Naive thymus-derived CD8-positive, alpha-beta T cell (primary cell): Measurements from ENCODE around the gene SCN8A. TPM values are rescaled to one million over a fixed set of nuclear protein-coding genes. Genes with fewer than 3 reads are reported as not detected.

Experiments used
- ATAC-seq, 2 donors: fragments of 150-1000 bp; cut with Tn5 transposase in 1 of 2; sonication (Bioruptor Pico), chemical (Tn5 transposase) in 1 of 2; 1 replicate in 1 of 2; 2 replicates in 1 of 2; pipeline ENCODE4 v1.10.0; 2021; ENCODE audit warnings: mild to moderate bottlenecking in 2 of 2, moderate library complexity in 2 of 2
- POLR2A ChIA-PET: fragments of 350-600 bp; sonication (Branson Sonifier 250); formaldehyde crosslinking; loops from one replicate; lab custom pipeline; 2021; ENCODE audit warnings: antibody characterized with exemption; lab: Charles Lee
- DNase-seq, 10 donors: peaks; one replicate each; pipeline versions ENCODE4 v3.0.0 to v3.0.0-alpha.2; 2020 to 2022
- H3K27ac Mint-ChIP-seq, 10 donors: one replicate each; pipeline ENCODE4 v1.8.0; 2020 to 2022; ENCODE audit warnings: mild to moderate bottlenecking in 10 of 10, mixed read lengths in 10 of 10, moderate library complexity in 4 of 10, inconsistent platforms in 1 of 10
- H3K27me3 Mint-ChIP-seq, 5 donors: one replicate each; pipeline ENCODE4 v1.8.0; 2021 to 2022; ENCODE audit warnings: mixed read lengths in 5 of 5
- H3K36me3 Mint-ChIP-seq, 3 donors: one replicate each; pipeline ENCODE4 v1.8.0; 2020 to 2022; ENCODE audit warnings: mixed read lengths in 3 of 3, mild to moderate bottlenecking in 2 of 3, inconsistent platforms in 1 of 3
- H3K4me1 Mint-ChIP-seq, 4 donors: one replicate each; pipeline ENCODE4 v1.8.0; 2021 to 2022; ENCODE audit warnings: mixed read lengths in 4 of 4
- H3K4me3 Mint-ChIP-seq, 10 donors: one replicate each; pipeline ENCODE4 v1.8.0; 2020 to 2022; ENCODE audit warnings: mild to moderate bottlenecking in 10 of 10, mixed read lengths in 10 of 10, moderate library complexity in 6 of 10, inconsistent platforms in 1 of 10
- H3K9me3 Mint-ChIP-seq, 9 donors: one replicate each; pipeline ENCODE4 v1.8.0; 2020 to 2022; ENCODE audit warnings: mixed read lengths in 9 of 9, mild to moderate bottlenecking in 3 of 9, inconsistent platforms in 1 of 9, moderate library complexity in 1 of 9
- polyA plus RNA-seq, 3 donors: library from polyadenylated mRNA; unstranded; fragments of 300-500 nt; fragmentation: Illumina TruSeq; gene quantifications; one replicate each; pipeline ENCODE4 v1.2.3, GENCODE V29; 2021
- total RNA-seq, 8 experiments: library from RNA in 2 of 8; stranded (reverse) in 2 of 8; gene quantifications; one replicate each; pipeline ENCODE4 v1.2.3 and lab custom pipeline; 2021 to 2026

Gene SCN8A
- total and polyA plus RNA-seq, 5 experiments from 2014 or later, result 0.07 to 1.8 (median 0.42) TPM

- DNase-seq, result peak in 1 of 10 donors; percentile 21
- no peak for ATAC-seq
- H3K27ac Mint-ChIP-seq, result peak overlapping the region in 1 of 10 donors; percentile 43
- H3K27me3 Mint-ChIP-seq, result peaks cover 0 to 10% (median 0%) of the 10 kb centered on the region in 5 donors
- H3K36me3 Mint-ChIP-seq, result no peaks in the 10 kb centered on the region
- POLR2A ChIA-PET, result no interaction called here
- H3K4me3 Mint-ChIP-seq, result peak overlapping the region in 3 of 10 donors; percentile 16 to 63 (median 21)
- H3K9me3 Mint-ChIP-seq, result no peaks in the 10 kb centered on the region
- peaks cover 11 to 24% (median 21%) of the 10 kb centered on the region in 4 donors for H3K4me1 Mint-ChIP-seq
Observed at GRCh38 chr12:51817027-51817953, 226.3 kb downstream of the SCN8A start.

- POLR2A ChIA-PET, result no interaction called here
- no peak overlapping the region for H3K4me3 Mint-ChIP-seq
- DNase-seq (peak in 1 of 10 donors; percentile 23), ATAC-seq (no peak)
- no peaks in the 10 kb centered on the region for H3K9me3 Mint-ChIP-seq
- peaks cover 0 to 10% (median 0%) of the 10 kb centered on the region in 5 donors for H3K27me3 Mint-ChIP-seq
- peaks cover 11 to 32% (median 28%) of the 10 kb centered on the region in 4 donors for H3K4me1 Mint-ChIP-seq
- no peaks in the 10 kb centered on the region for H3K36me3 Mint-ChIP-seq
- no peak overlapping the region for H3K27ac Mint-ChIP-seq
Observed at GRCh38 chr12:51818086-51818485, 227.1 kb downstream of the SCN8A start.

DNA sequence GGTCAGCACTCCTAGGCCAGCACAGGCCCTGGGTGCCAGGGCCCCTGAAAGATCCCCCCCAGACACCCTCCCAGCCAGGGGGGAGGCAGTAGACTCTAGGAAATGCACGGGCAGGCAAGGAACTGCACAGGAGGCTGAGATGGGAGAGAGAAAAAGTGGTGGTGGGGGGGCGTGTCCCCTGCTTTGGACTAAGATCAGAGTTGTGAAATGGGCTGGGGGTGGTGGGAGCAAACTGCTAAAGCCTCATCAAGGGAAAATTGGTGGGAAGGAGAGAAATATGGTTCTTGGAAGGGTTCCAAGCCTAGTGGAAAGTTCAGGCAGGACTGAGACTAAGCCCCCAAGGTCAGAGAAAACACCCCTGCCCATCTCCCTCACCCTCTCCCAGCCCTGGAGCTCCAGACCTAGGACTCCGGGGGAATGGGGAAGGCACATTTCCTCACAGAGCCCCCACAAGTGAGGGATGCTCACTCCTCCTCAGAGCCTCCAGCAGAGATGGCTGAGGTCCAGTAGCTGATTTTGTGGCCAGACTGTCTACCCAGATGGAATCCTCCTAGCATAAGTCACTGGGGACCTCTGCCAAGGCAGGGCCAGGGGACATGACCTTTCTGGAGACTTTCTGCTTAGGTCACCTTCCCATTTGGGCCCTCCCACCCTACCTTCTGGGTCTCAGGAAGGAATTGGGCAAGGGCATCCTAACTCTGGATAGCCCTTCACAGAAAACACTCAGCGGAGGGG, 227.7 kb downstream of the SCN8A start:
- H3K27ac Mint-ChIP-seq, result peak overlapping the region in 1 of 10 donors; percentile 8
- DNase-seq, result peak in 1 of 10 donors; percentile 50
- H3K36me3 Mint-ChIP-seq, result no peaks in the 10 kb centered on the region
- no peaks in the 10 kb centered on the region for H3K9me3 Mint-ChIP-seq
- peak overlapping the region in 2 of 10 donors; percentile 30 to 51 for H3K4me3 Mint-ChIP-seq
- peaks cover 0 to 10% (median 0%) of the 10 kb centered on the region in 5 donors for H3K27me3 Mint-ChIP-seq
- peaks cover 14 to 35% (median 33%) of the 10 kb centered on the region in 4 donors for H3K4me1 Mint-ChIP-seq
- POLR2A ChIA-PET, result interaction anchor here (1.3 to 2.6 kb wide), 2 partner anchors 10 to 67 kb away, joined by 3 to 17 read pairs; no protein-coding TSS in a partner anchor
- ATAC-seq, result no peak

- POLR2A ChIA-PET, result interaction anchor here (0.7 to 2.6 kb wide), 17 partner anchors 9 to 602 kb away, joined by 3 to 17 read pairs (median 3); partner anchors contain the start of genes POU6F1 and SCN8A
Observed at GRCh38 chr12:51819736-51820525, 228.9 kb downstream of the SCN8A start.

DNA sequence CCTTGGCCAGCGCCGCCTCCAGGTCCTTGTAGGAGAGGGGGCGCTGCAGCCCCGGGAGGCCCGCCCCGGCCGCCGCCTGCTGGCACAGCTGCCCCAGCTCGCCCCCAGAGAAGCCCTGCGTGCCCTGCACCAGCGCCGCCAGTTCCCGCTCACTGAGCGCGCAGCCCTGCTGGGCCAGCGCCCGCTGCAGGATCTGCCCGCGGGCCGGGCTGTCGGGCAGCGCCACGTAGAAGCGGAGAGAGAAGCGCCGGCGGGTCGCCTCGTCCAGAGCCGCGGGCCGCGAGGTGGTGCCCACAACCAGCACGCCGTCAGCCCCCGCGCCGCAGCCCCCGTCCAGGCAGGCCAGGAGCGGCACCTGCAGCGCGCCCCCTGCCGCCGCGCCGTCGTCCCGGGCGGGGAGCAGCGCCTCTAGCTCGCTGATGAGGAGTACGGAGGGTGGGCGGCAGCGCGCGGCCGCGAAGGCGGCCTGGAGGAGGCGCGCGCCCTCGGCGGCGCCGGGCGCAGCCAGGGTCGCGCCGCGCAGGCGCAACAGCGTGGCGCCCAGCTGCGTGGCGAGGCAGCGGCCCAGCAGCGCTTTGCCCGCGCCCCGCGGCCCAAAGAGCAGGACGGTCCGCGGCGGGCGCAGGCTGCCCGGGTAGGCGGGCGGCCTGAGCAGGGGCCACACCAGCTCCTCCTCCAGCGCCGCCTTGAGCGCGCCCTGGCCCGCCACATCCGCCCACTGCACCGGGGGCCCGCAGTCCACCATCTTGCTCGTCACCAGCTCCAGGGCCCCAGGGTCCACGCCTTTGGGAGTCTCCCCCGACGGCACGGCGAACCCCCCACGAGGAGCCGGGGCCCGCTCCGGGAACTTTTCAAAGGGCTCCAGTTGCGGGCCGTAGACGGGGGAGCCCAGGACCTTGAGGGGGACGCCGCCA, 229.8 kb downstream of the SCN8A start:
- Mint-ChIP-seq H3K27me3 (peaks cover 0 to 6% (median 0%) of the 10 kb centered on the region in 5 donors), H3K4me1 (peaks cover 7 to 33% (median 28%) of the 10 kb centered on the region in 4 donors), H3K9me3 (no peaks in the 10 kb centered on the region), H3K4me3 (peak overlapping the region; percentile 63 to 84 (median 72)), H3K36me3 (no peaks in the 10 kb centered on the region), H3K27ac (peak overlapping the region in 4 of 10 donors; percentile 21 to 85 (median 48))
- DNase-seq, result peak; percentile 79 to 91 (median 84)
- POLR2A ChIA-PET, result interaction anchor here (0.7 to 2.6 kb wide), 25 partner anchors 8 to 1056 kb away, joined by 3 to 17 read pairs (median 3); partner anchors contain the start of genes ATG101, BIN2, DAZAP2 and POU6F1
- ATAC-seq, result peak; percentile 81 to 83

More at GRCh38 chr12:51819736-51820525, 228.9 kb downstream of the SCN8A start:
- ATAC-seq (no peak), DNase-seq (peak in 1 of 10 donors; percentile 49)
- Mint-ChIP-seq H3K9me3 (no peaks in the 10 kb centered on the region), H3K27ac (peak overlapping the region in 6 of 10 donors; percentile 20 to 85 (median 73)), H3K27me3 (peaks cover 0 to 10% (median 0%) of the 10 kb centered on the region in 5 donors), H3K4me3 (peak overlapping the region; percentile 62 to 84 (median 72)), H3K36me3 (no peaks in the 10 kb centered on the region), H3K4me1 (peaks cover 15 to 40% (median 36%) of the 10 kb centered on the region in 4 donors)

- Mint-ChIP-seq H3K27me3 (peaks cover 0 to 4% (median 0%) of the 10 kb centered on the region in 5 donors), H3K4me1 (peaks cover 7 to 33% (median 30%) of the 10 kb centered on the region in 4 donors), H3K27ac (peak overlapping the region in 6 of 10 donors; percentile 33 to 86 (median 62)), H3K36me3 (no peaks in the 10 kb centered on the region), H3K9me3 (no peaks in the 10 kb centered on the region), H3K4me3 (peak overlapping the region; percentile 60 to 81 (median 69))
- DNase-seq (peak in 6 of 10 donors; percentile 7 to 73 (median 34)), ATAC-seq (peak; percentile 18 to 25)
- POLR2A ChIA-PET, result interaction anchor here (0.7 to 2.6 kb wide), 17 partner anchors 8 to 1057 kb away, joined by 3 to 17 read pairs (median 4); partner anchors contain the start of genes ATG101, BIN2, DAZAP2 and POU6F1
Observed at GRCh38 chr12:51821440-51822260, 230.6 kb downstream of the SCN8A start.

DNA sequence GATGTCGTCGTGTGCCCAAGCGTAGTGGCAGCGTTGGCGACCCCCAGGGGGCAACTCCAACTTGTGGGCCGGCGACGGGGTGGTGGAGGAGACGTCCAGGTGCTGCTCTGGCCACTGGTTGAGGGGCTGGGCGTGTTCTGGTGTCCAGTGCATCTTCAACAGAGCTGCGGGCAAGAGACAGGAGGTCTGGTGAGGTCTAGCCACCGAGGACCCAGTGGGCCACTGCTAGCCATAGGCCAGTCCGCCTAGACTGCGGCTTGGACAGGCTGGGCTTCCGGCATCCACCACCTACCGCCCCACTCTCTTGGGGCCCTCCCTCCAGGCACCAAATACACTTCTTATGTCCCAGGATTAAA, 231.2 kb downstream of the SCN8A start:
- POLR2A ChIA-PET, result no interaction called here
- H3K27me3 Mint-ChIP-seq, result peaks cover 0 to 4% (median 0%) of the 10 kb centered on the region in 5 donors
- ATAC-seq, result no peak
- H3K27ac Mint-ChIP-seq, result peak overlapping the region in 9 of 10 donors; percentile 33 to 86 (median 52)
- peak overlapping the region; percentile 60 to 79 (median 68) for H3K4me3 Mint-ChIP-seq
- no peaks in the 10 kb centered on the region for H3K9me3 Mint-ChIP-seq
- H3K4me1 Mint-ChIP-seq, result peaks cover 7 to 37% (median 32%) of the 10 kb centered on the region in 4 donors
- H3K36me3 Mint-ChIP-seq, result no peaks in the 10 kb centered on the region
- peak in 1 of 10 donors; percentile 63 for DNase-seq

- Mint-ChIP-seq H3K4me1 (peaks cover 11 to 41% (median 36%) of the 10 kb centered on the region in 4 donors), H3K9me3 (no peaks in the 10 kb centered on the region), H3K27me3 (no peaks in the 10 kb centered on the region), H3K36me3 (no peaks in the 10 kb centered on the region), H3K4me3 (peak overlapping the region; percentile 1 to 79 (median 67)), H3K27ac (peak overlapping the region in 9 of 10 donors; percentile 33 to 86 (median 69))
- POLR2A ChIA-PET, result interaction anchor here (1.7 kb wide), 1 partner anchor 9 kb away, joined by 8 read pairs; no protein-coding TSS in a partner anchor
- DNase-seq (peak in 1 of 10 donors; percentile 47), ATAC-seq (no peak)
Observed at GRCh38 chr12:51822956-51823355, 231.9 kb downstream of the SCN8A start.

GRCh38 chr12:51823875-51824565, 233.0 kb downstream of the SCN8A start:
- Mint-ChIP-seq H3K36me3 (no peaks in the 10 kb centered on the region), H3K27ac (peak overlapping the region; percentile 25 to 85 (median 55)), H3K4me3 (peak overlapping the region in 4 of 10 donors; percentile 4 to 19 (median 13)), H3K27me3 (peaks cover 0 to 5% (median 0%) of the 10 kb centered on the region in 5 donors), H3K4me1 (peaks cover 20 to 50% (median 43%) of the 10 kb centered on the region in 4 donors), H3K9me3 (no peaks in the 10 kb centered on the region)
- POLR2A ChIA-PET, result interaction anchor here (0.5 to 1.7 kb wide), 4 partner anchors 10 to 344 kb away, joined by 3 to 8 read pairs (median 3); no protein-coding TSS in a partner anchor
- DNase-seq (peak in 7 of 10 donors; percentile 12 to 64 (median 30)), ATAC-seq (no peak)
